Measurements from ENCODE around the gene TMEM200B. TPM values are rescaled to one million over a fixed set of nuclear protein-coding genes. Genes with fewer than 3 reads are reported as not detected.

Gene TMEM200B
- 10 to 100 TPM in 2 of 3 donors, 1 to 10 TPM in 1; 4.5 to 21.0 (median 12.1) TPM for total RNA-seq

- Histone ChIP-seq H3K4me3 (peak within 1 kb of the TSS; percentile 61 to 79 (median 68)), H3K9me3 (no peaks in the 10 kb centered on the region), H3K27me3 (peaks cover 0 to 13% of the 10 kb centered on the region in 2 donors), H3K36me3 (no peaks in the 10 kb centered on the region), H3K27ac (peak within 1 kb of the TSS; percentile 93 to 94), H3K4me1 (peaks cover 0 to 6% of the 10 kb centered on the region in 2 donors)
- no peak for TF ChIP-seq POLR2AphosphoS5 (IDR thresholded peaks at IDR 0.05)
- TF ChIP-seq CTCF (IDR thresholded peaks at IDR 0.05) = no peak
- no peak for TF ChIP-seq POLR2A (IDR thresholded peaks at IDR 0.05)
- intact Hi-C loops (cut with DNase I; ENCODE audit: low total_unique reads) = no loop called here
- DNase-seq (ENCODE audit: low spot score in 2 of 2) = no peak
Measured at GRCh38 chr1:29123887-29124365, at the start of gene TMEM200B. Gene TMEM200B, minus strand, starts transcription at chr1:29123903. Its CDS starts 2,075 bp downstream, at chr1:29121828.

GRCh38 chr1:29172415-29172939, 48.8 kb upstream of the TMEM200B start:
- Histone ChIP-seq H3K4me3 (no peak overlapping the region), H3K9me3 (no peaks in the 10 kb centered on the region), H3K27me3 (no peaks in the 10 kb centered on the region), H3K36me3 (no peaks in the 10 kb centered on the region), H3K4me1 (no peaks in the 10 kb centered on the region), H3K27ac (no peak overlapping the region)
- no peak for DNase-seq (ENCODE audit: low spot score in 2 of 2)
- intact Hi-C loops (cut with DNase I; ENCODE audit: low total_unique reads) = no loop called here
- TF ChIP-seq POLR2A (IDR thresholded peaks at IDR 0.05) (no peak), POLR2AphosphoS5 (IDR thresholded peaks at IDR 0.05) (no peak), CTCF (IDR thresholded peaks at IDR 0.05) (no peak)

- intact Hi-C loops (cut with DNase I; ENCODE audit: low total_unique reads) = no loop called here
- Histone ChIP-seq H3K36me3 (no peaks in the 10 kb centered on the region), H3K4me3 (no peak overlapping the region), H3K27me3 (no peaks in the 10 kb centered on the region), H3K4me1 (no peaks in the 10 kb centered on the region), H3K9me3 (no peaks in the 10 kb centered on the region), H3K27ac (no peak overlapping the region)
- no peak for TF ChIP-seq POLR2AphosphoS5 (IDR thresholded peaks at IDR 0.05)
- DNase-seq (ENCODE audit: low spot score in 2 of 2) = no peak
Measured at GRCh38 chr1:29171521-29171920, 47.8 kb upstream of the TMEM200B start.

GRCh38 chr1:29171089-29171488, 47.4 kb upstream of the TMEM200B start:
- no peaks in the 10 kb centered on the region for H3K27me3 ChIP-seq
- no peak overlapping the region for H3K4me3 ChIP-seq
- intact Hi-C loops (cut with DNase I; ENCODE audit: low total_unique reads) = no loop called here
- no peaks in the 10 kb centered on the region for H3K4me1 ChIP-seq
- no peak for DNase-seq (ENCODE audit: low spot score in 2 of 2)
- no peaks in the 10 kb centered on the region for H3K36me3 ChIP-seq
- TF ChIP-seq POLR2AphosphoS5 (IDR thresholded peaks at IDR 0.05) (no peak), POLR2A (IDR thresholded peaks at IDR 0.05) (no peak), CTCF (IDR thresholded peaks at IDR 0.05) (no peak)
- no peak overlapping the region for H3K27ac ChIP-seq
- no peaks in the 10 kb centered on the region for H3K9me3 ChIP-seq

GRCh38 chr1:29169976-29170375, 46.3 kb upstream of the TMEM200B start:
- H3K4me1 ChIP-seq = no peaks in the 10 kb centered on the region
- intact Hi-C loops (cut with DNase I; ENCODE audit: low total_unique reads) = no loop called here
- H3K36me3 ChIP-seq = no peaks in the 10 kb centered on the region
- no peaks in the 10 kb centered on the region for H3K27me3 ChIP-seq
- DNase-seq (ENCODE audit: low spot score in 2 of 2) = no peak
- no peaks in the 10 kb centered on the region for H3K9me3 ChIP-seq
- no peak overlapping the region for H3K27ac ChIP-seq
- H3K4me3 ChIP-seq = no peak overlapping the region
- no peak for TF ChIP-seq POLR2AphosphoS5 (IDR thresholded peaks at IDR 0.05)

GRCh38 chr1:29167904-29168303, 44.2 kb upstream of the TMEM200B start:
- Histone ChIP-seq H3K4me1 (no peaks in the 10 kb centered on the region), H3K36me3 (no peaks in the 10 kb centered on the region), H3K27ac (no peak overlapping the region), H3K9me3 (no peaks in the 10 kb centered on the region), H3K4me3 (no peak overlapping the region), H3K27me3 (no peaks in the 10 kb centered on the region)
- intact Hi-C loops (cut with DNase I; ENCODE audit: low total_unique reads) = no loop called here
- no peak for DNase-seq (ENCODE audit: low spot score in 2 of 2)
- TF ChIP-seq CTCF (IDR thresholded peaks at IDR 0.05) (no peak), POLR2AphosphoS5 (IDR thresholded peaks at IDR 0.05) (no peak)
